ENCODE results near the gene TELO2. TPM values are rescaled to one million over a fixed set of nuclear protein-coding genes. Genes with fewer than 3 reads are reported as not detected.

The TELO2 gene
- 33.6 to 43.6 TPM (median 41.1 TPM) in 5 replicates for total RNA-seq (2022; extraction: Qiagen RNA extraction; ENCODE audit: low read depth)

GRCh38 chr16:1492923-1493745 is at the start of gene TELO2:
TSS of gene TELO2 (plus strand) at chr16:1493360. CDS start at chr16:1494282, 922 bp downstream.

GRCh38 chr16:1443980-1444729 is 49.0 kb upstream of the TELO2 start, which contains the start of gene CCDC154:
TSS of gene CCDC154 (minus strand) at chr16:1444556. CDS start at chr16:1444322, 234 bp downstream.

GRCh38 chr16:1474796-1475551 is 18.2 kb upstream of the TELO2 start, which contains the start of gene CLCN7:
TSS of gene CLCN7 (minus strand) at chr16:1475028. CDS start at chr16:1474974, 54 bp downstream.

GRCh38 chr16:1488619-1489018 is 4.5 kb upstream of the TELO2 start, which contains the start of gene PTX4:
TSS of gene PTX4 (minus strand) at chr16:1488944. CDS start at chr16:1488909, 35 bp downstream.

GRCh38 chr16:1533443-1533951 is 40.3 kb downstream of the TELO2 start, which contains the start of gene TMEM204:
TSS of gene TMEM204 (plus strand) at chr16:1533666. CDS start at chr16:1534276, 610 bp downstream.

Other genes with a start within 250 kb of the TELO2 start
- not detected in 5 replicates for gene TPSD1, start 237.3 kb upstream of the TELO2 start, total RNA-seq (2022; extraction: Qiagen RNA extraction; ENCODE audit: low read depth)
- gene UBE2I, start 183.7 kb upstream of the TELO2 start, total RNA-seq (2022; extraction: Qiagen RNA extraction; ENCODE audit: low read depth), result 165 to 192 TPM (median 171 TPM) in 5 replicates
- gene BAIAP3, start 159.7 kb upstream of the TELO2 start, total RNA-seq (2022; extraction: Qiagen RNA extraction; ENCODE audit: low read depth), result 0.31 to 1.6 TPM (median 1.1 TPM) in 5 replicates
- gene TSR3, start 141.5 kb upstream of the TELO2 start, total RNA-seq (2022; extraction: Qiagen RNA extraction; ENCODE audit: low read depth), result 57.7 to 93.3 TPM (median 82.5 TPM) in 5 replicates
- 24.7 to 37.3 TPM (median 29.4 TPM) in 5 replicates for gene GNPTG, start 141.4 kb upstream of the TELO2 start, total RNA-seq (2022; extraction: Qiagen RNA extraction; ENCODE audit: low read depth)
- 28.3 to 55.1 TPM (median 46.1 TPM) in 5 replicates for gene UNKL, start 78.7 kb upstream of the TELO2 start, total RNA-seq (2022; extraction: Qiagen RNA extraction; ENCODE audit: low read depth)
- gene UQCC4, start 72.6 kb upstream of the TELO2 start, total RNA-seq (2022; extraction: Qiagen RNA extraction; ENCODE audit: low read depth), result 34.1 to 37.8 TPM (median 35.7 TPM) in 5 replicates
- gene PERCC1, start 62.3 kb upstream of the TELO2 start, total RNA-seq (2022; extraction: Qiagen RNA extraction; ENCODE audit: low read depth), result not detected in 5 replicates
- 0.09 to 0.57 TPM (median 0.28 TPM) in 5 replicates for gene CCDC154, start 48.8 kb upstream of the TELO2 start, total RNA-seq (2022; extraction: Qiagen RNA extraction; ENCODE audit: low read depth)
- gene CLCN7, start 18.3 kb upstream of the TELO2 start, total RNA-seq (2022; extraction: Qiagen RNA extraction; ENCODE audit: low read depth), result 56.1 to 84.3 TPM (median 77.2 TPM) in 5 replicates
- gene PTX4, start 4.4 kb upstream of the TELO2 start, total RNA-seq (2022; extraction: Qiagen RNA extraction; ENCODE audit: low read depth), result not detected in 5 replicates
- gene TMEM204, start 40.3 kb downstream of the TELO2 start, total RNA-seq (2022; extraction: Qiagen RNA extraction; ENCODE audit: low read depth), result not detected in 5 replicates
- gene IFT140, start 118.7 kb downstream of the TELO2 start, total RNA-seq (2022; extraction: Qiagen RNA extraction; ENCODE audit: low read depth), result 8.2 to 9.3 TPM (median 9.3 TPM) in 5 replicates
- gene CRAMP1, start 119.0 kb downstream of the TELO2 start, total RNA-seq (2022; extraction: Qiagen RNA extraction; ENCODE audit: low read depth), result 14.1 to 18.6 TPM (median 16.7 TPM) in 5 replicates
- 169 to 207 TPM (median 182 TPM) in 5 replicates for gene JPT2, start 184.9 kb downstream of the TELO2 start, total RNA-seq (2022; extraction: Qiagen RNA extraction; ENCODE audit: low read depth)
- 36.1 to 58.0 TPM (median 52.2 TPM) in 5 replicates for gene MAPK8IP3, start 212.8 kb downstream of the TELO2 start, total RNA-seq (2022; extraction: Qiagen RNA extraction; ENCODE audit: low read depth)